Stimulated activated CD4-positive, alpha-beta T cell treated with anti-CD3 and anti-CD28 coated beads, TNF-alpha, amount 100 ng/mL, for 24 hours (primary cell): ENCODE measurements around the gene POLR1H.

Source experiments
- DNase-seq, 3 experiments: peaks; one replicate each; pipeline ENCODE4 v3.0.0-alpha.2; 2020; ENCODE audit warnings: low read depth in 3 of 3

Gene POLR1H

DNA sequence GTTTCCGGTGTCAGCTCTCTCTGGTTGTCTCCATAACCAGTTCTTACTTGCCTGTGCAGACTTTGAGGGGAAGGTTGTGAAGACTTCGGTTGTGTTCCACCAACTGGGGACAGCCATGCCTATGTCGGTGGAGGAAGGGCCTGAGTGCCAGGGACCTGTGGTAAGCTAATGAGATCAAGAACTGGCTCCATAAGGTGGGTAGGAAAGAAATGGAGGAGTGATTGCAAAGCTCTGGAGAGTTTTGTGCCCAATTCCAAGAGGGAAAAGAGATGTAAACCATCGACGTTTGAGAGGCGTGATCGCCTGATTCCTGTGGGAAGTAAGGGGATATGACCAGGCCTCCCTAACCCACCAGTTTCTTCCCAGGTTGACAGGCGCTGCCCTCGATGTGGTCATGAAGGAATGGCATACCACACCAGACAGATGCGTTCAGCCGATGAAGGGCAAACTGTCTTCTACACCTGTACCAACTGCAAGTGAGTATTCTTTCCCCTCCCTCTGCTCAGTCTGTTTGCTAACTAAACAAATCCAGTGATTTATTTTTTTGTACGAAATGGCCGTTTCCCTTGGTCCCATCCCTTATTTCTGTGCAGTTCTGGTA is 893 bp downstream of the POLR1H start:
- peak in 1 of 3 experiments; percentile 22 for DNase-seq

DNA sequence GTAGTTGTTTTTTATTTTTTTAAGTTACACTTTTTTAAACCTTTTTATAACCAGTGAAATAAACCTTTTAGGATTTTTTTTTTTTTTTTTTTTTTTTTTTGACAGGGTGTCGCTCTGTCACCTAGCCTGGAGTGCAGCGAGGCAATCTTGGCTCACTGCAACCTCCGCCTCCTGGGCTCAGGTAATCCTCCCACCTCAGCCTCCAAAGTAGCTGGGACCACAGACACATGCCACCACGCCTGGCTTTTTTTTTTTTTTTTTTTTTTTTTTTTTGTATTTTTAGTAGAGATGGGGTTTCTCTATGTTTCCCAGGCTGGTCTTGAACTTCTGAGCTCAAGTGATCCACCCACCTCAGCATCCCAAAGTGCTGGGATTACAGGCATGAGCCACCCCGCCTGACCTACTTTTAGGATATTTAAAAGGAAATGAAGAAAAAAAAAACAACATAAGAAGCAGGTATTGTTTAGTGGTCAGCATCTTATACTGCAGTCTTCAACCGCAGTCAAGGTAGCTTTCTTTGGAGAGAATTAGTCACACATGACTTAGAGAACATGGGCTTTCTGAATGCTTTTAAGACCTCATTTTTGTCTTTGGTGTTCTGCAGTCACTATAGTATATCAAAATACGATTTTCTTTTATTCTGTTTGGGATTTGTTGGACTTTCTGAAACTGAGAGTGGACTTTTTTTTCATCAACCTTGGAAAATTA is 1.6 kb downstream of the POLR1H start:
- no peak for DNase-seq

DNA sequence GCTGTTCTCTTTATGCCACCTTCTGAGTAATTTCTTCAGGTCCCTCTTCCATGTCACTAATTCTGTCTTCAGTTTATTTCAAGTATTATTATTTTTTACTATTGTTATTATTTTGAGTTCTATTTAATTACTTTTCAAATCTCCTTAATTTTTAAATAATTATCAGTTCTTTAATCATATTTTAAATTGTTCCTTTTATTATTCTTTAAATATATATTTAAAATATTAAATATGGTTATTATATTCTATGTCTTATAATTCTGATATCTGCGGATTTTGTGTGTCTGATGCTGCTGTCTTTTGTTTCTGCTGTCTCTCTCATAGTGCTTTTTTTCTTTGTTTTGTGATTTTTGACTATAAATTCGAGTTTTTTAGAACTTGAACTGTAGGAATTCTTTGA is 2.2 kb downstream of the POLR1H start:
- no peak for DNase-seq

DNA sequence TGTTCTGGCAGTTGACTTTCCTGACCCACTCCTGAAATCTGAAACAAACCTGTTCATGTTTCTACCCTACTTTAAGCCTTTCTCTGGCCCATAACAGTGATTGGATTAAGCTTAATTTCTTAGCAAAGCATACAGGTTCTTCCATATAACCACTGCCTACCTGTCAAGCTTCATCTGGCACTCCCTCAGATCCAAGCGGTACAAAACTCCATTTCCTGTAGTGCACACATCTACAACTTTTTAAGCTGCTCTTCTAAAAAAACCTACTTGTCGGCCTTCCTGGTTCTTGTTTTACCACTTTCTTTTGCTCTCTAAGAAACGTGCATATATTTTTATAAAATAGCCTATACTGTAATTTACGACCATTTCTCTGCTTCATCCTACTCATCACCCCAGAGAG is 5.0 kb downstream of the POLR1H start:
- DNase-seq: no peak

DNA sequence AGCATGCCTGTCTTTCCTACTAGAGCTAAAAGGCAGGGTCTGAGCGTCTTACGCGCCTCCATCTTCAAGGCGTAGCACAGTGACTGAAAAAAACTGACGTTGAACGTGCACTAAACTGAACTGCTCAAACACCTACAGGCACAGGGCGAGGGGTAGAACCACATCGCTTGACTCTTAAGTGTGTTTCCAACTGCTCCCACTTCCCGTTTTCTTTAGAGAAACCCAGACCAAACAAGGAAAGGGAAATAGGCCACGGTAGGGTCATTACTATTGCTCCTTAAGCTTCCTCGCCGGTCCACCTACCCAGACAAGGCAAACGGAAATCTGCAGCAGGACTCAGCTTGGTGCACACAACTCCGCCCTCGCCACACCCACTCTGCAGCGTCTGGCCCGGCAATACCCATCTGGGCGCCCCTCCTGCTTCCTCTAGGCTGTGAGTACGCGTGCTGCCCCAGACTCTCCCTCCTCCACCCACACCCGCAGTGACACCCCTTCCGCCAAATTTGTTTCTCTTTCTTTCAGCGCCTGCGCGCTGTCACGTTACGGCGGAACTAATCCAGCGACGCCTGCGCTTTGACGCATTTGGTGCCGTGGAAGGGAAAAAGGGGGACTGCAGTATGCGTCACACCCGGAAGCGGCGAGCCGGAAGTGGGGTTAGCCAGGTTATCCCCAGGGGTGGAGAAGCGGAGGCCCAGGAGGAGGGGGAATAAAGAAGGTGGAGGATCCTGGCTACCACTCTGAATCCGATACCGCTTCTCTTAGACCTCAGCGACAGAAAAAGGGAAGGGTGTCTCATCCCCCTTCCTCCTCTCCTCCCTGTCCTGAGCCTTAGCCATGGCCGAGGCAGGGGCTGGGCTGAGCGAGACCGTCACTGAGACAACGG is 5.8 kb downstream of the POLR1H start, which contains the start of gene PPP1R11:
Gene PPP1R11 (plus strand): TSS at position 622 of the 883 bp plus-strand sequence. CDS start 213 bp downstream, at position 835.
- peak; percentile 98 to 99 (median 99) for DNase-seq

DNA sequence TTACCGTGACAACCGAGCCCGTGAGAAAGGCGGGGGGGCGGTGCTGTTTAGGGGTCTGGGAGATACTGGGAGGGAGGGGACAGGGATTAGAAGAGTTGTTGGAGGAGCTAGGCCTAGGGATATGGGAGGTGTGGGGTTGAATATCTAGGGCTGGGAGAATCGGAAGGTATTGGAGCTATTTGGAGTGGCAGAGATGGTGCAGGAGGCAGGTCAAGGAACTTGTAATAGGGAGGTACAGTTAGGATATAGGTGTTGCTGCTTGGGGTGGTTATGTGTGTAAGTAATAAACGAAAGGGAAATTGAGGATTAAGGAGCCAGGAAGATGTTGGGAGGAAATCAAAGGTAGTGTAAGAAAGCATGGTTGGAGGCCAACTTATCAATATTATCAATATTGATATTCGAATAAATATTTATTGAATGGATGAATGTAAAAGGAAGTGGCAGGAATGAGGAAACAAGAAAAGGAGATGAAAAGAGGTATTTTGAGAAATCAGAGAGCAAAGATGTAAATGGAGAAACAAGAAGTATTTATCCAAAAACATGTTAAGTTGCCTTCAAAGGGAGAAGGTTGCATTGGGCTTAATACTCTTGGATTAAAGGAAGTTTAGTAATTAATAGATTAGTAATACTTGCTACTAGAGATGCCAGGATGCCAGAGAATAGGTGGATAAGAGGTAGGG is 6.5 kb downstream of the POLR1H start:
- no peak for DNase-seq

DNA sequence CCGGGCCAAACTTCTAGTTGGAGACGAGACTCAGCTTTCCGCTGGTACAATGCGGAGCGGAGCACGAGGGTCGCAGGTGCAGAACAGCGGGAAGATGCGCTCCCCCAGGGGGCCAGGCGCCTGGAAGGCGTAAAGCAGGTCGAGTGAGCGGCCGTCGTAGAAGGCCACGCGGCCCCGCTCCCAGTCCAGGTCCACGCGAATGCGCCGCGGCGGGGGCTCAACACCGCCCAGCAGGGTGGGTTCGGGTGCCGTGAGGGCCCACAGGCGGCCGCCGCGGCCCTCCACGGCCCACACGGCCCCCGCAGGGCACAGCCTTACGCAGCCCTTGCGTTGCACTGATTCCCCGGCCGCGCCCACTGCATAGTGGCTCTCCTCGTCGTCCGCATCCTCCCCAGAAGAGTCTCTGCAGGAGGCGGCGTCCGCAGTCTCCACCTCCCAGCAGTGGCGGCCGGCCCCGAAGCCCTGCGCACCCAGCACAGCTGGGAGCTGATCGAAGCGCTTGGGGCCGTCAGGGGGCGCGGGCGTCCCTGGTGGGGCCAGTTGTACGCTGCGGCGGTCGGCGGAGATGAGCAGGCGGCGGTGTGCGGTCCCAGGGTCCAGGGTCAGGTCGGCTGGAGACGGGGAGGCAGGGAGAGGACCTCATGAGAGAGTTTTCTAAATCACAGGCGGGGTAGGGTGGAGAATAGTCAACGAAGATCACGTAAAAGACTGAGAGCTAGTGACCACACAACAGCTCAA is 10.2 kb downstream of the POLR1H start:
- no peak for DNase-seq

DNA sequence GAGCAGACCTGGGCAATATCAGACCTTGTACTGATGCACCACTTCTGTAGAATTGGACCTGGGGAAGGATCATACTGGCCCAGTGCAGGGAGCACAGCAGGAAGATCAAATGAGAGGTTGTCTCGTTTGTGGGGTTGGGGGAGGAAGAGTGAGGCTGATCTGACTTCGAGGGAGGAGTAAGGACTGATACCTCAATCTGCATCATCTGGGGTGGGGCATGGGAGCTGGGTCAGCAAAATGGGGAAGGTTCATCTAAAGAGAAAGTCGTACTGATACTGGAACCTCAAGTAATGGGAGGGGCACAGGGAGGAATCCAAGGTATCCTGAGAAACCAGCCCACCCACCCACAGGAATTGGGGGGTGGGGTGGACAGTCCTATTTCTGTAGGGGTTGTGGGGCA is 10.8 kb downstream of the POLR1H start:
- DNase-seq: no peak

DNA sequence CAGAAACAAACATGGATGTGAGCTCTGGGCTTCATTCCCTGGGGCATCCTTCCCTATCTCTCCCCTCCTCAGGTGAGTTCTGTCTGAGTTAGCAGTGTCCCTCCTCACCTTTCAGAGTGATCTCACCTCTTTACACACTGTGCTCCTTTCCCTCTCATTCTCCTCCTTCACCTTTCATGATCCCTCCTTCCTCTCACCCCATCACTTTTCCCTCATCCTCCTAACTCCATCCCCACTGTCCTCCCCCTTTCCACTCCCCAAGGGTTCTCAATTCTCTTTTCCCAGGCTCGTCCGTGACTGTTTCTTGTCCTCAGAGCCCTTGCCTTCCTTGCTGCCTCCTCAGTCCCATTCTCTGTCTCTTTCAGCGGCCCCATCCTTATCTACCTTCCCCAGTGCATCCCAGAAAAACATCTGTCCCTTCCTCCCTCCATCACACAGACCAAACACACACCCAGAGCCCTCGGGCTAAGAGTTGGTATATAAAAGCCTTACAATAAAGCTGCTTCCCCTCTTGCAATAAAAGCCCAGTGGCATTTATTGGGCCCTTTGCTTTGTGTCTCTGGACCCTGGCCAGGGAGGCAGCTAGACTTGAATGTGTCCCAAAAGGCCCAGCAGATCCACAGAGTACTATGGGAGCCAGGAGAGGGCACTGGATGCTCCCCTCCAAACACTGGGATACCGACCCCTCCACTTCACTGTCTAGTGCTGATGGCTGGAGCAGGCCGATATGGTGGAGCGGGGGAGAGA is 12.6 kb downstream of the POLR1H start:
- DNase-seq: no peak

DNA sequence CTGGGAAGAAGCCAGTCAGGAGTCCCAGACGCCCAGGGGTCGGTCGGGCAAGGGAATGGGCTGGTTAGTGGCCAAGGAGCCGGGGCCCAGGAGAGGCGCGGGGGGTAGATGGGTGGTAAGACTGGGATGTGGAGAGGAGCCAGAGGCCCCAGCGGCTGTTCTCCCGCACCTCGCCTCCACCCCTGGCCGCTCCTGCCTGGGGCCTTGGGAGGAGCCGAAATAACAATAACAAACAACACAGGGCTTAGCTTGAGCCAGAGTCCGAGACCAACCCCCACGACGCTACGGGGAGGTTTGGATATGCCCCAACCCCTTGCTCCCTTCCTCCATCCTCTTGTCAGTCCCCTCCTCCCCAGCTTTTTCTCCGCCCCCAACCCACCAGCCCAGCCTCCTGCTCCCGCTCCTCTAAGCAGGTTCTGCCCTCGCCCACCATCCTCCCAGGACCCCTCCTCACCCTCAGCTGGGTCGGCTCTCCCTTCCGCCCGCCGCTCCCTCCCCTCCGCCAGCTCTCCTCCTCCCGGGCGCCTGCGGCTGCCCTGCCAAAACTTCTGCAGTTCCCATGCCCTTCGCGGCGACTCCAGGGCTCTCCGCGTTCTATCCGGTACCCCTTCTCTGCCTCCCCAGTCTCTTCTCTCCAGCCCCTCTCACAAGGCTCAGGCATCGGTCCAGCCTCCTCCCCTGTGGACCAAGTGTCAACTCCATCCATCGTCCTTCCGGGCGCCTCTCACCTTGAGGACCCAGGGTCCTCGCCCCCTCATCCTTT is 13.4 kb downstream of the POLR1H start:
- no peak for DNase-seq

DNA sequence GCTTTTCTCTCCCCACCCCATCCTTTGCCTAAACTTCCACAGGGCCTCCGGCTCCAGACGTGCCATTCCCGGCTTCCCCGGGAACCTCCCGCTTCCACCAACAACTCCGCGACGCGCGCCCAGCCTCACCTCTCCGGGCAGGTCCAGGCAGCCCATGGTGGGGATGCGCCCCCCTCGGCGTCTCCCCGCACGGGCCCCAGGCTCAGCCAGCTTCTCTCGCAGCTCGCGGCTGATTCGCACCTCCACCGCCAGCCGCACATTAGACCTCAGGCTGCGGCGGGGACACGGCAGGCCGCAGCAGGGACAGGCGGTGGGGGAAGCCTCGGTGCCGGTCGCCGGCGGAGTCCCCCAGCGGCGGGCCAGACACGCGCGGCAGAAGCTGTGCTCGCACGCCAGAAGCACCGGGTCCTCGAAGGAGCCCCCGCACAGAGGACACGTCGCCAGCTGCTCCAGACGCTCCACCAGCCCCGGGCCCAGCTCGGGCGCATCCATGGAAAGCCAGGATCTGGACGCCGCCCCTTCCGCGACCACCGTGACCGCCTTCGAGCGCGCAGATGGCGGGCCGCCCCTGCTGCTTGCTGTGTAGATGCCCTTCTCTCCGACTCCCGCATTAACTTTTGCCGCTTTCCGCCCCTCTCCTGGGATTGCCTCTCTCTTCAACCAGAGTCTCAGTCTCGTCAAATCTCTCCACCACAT is 14.2 kb downstream of the POLR1H start, which contains the start of gene RNF39:
Gene RNF39 (minus strand): TSS at position 676 of the 696 bp plus-strand sequence. CDS start 184 bp downstream, at position 492.
- no peak for DNase-seq

DNA sequence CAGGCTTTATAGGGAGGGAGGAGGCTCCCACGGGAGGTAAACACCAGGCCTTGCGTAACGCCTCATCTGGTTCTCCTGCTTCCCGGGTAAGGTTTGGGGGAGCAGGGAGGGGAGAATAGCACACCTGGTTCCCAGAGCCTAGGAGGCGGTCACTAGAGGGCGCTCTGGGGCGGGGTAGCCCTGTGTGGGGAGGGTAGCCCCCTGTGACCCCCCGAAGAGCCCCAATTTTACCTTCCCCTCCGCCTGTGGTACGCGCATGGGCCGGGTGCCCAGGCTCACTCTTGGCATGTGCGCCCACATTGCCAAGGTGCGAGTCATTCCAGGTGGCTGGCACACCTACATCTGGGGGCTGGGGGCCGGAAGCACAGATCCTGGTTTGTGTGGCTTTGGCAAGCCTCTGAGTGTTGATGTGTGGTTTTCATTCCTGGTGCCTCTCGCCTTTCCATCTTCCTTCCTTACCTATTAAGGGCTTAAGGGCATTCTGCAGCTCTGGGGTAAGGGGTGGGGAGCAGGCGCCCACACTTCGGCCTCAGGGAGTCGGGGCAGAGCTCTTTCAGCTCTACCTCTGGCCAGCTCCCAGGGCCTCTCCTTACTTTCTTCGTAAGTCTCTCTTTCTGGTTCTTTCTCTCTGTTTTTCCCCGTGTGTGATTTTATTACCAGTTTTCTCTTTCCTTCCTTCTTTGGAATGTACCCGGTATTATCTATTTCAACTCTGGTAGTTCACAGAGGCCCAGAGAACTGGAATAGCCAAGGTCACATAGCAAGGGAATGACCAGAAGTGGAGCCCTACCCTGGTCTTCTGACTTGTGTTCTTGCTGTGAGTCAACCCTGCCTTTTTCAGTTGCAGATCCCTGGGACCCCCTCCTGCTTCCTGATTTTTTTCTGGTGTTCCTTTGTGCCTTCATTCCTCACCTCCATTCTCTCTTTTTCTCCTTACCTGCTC is 15.0 kb downstream of the POLR1H start:
- no peak for DNase-seq

DNA sequence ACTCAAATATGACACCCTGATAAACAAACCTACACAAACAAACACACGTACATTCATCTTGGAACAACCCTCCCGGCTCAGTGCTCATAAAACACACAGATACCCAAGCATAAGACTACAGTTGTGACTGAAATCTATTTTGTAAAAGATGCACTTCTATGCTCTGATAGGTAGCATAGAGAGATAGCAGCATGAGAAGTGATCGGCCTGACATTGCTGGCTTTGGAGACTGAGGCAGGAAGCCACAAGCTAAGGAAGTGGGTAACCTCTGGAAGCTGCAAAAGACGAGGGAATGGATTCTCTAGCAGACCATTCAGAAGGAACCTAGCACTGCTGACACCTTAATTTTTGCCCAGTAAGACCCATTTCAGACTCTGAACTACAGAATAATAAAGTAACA is 16.2 kb downstream of the POLR1H start:
- no peak for DNase-seq

DNA sequence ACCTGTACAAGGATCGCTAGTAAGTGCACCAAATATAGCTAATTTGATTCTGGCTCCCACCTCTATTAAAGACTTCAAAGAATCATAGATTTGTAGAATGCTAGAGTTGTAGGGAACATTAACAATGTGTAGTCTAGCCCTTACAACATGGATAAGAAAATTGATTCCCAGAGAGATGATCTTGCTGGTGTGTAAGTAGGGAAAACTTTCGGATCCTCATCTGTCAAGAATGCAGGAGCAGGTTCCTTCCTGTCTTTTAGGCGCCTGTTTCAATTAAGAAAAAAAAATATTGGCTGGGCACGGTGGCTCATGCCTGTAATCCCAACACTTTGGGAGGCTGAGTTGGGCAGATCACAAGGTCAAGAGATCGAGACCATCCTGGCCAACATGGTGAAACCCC is 26.8 kb downstream of the POLR1H start:
- DNase-seq: no peak

DNA sequence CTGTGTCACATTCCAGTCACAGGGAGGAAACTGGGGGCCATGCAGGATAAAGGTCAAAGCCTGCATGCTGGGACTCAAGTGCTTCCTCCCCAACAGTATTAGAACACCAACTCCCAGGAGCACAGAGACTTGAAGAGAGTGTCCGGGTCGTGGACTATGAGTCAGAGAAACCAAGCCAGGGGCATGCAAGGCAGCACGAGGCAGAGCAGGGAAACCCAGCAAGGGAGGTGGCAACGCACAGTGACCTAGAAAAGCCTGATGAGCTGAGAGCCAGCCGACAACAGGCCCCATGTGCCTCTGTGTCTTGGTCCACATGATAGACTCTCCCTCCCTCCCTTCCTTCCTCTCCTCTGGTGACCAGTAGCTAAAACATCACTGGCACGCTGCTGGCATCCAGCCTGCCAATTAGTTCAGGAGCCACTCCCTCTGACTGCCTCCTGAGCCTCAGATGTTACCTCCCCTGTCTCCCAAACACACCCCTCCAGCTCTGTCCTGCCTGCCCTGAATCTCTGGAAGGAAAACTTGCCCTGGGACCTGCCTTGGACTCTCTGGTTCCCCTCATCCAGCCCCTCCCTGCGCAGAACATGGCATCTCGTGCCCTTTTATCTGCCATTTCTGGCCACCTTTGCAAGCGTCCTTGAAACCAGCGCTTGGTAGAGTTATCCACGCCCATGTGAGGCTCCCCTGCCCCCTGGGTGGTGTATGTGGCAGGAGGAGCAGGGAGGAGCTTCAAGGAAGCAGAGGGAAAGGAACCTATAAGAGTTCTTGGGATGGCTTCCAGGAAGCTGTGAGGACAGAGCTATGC is 30.7 kb downstream of the POLR1H start:
- no peak for DNase-seq

DNA sequence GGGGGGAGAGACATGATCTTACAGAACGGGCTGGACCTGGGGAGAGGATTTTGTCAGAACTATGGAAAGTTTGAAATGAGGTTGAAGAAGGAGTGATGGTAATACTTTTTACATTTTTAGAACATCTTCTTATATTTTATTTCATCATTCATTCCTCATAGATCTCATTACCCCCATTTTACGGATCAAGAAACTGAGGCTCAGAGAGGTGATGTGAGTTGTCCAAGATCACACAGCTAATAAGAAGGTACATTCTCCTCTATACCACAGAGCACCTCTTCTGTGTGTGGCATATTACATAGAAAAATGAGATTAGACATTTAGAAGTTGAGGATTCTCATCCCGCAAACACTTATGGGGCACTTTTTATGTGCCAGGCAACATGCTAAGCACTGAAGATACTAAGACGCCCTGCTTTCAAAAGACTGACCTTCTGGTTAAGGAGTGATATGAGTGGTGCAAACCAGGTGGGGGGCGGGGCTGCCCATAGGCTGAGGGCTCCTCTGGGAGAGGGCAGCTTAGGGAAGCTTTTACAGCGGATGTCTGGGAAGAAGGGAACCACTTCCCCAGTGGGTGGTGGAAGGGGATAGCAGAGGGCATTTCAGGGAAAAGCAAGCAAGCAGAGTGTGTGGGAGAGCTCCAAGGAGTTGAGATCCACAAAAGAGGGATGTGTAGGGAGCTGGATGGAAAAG is 31.9 kb downstream of the POLR1H start:
- no peak for DNase-seq
